ENCODE measurements around the gene BAZ2B. TPM values are rescaled to one million over a fixed set of nuclear protein-coding genes. Genes with fewer than 3 reads are reported as not detected.

BAZ2B gene
- total and polyA plus RNA-seq, 12 donors = 6.8 to 57.2 (median 44.9) TPM

DNA sequence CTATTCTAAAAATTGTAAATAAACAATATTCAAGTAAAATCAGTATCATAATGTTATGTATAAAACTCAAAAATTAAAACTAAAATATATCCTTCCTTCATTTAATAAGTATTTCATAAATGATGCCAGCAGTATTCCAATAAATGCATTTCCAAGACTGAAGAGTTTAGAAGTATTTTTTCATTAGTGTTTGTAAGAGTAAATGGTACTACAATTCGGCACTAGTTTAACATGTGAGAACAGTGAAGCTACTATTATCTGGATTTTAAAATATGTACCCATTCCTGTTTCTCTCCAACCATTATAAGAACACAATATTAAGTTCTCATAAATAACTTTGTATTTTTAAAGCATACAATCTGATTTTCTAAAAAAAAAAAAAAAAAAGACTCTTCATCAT lies 3.3 kb downstream of the BAZ2B start:
- Histone ChIP-seq H3K36me3 (no peaks in the 10 kb centered on the region), H3K9me3 (no peaks in the 10 kb centered on the region), H3K4me3 (peak overlapping the region in 9 of 10 donors; percentile 58 to 81 (median 76)), H3K4me1 (peaks cover 0 to 70% (median 62%) of the 10 kb centered on the region in 9 donors), H3K27ac (peak overlapping the region; percentile 61 to 100 (median 98)), H3K27me3 (no peaks in the 10 kb centered on the region)
- TF ChIP-seq, protein P1, sequence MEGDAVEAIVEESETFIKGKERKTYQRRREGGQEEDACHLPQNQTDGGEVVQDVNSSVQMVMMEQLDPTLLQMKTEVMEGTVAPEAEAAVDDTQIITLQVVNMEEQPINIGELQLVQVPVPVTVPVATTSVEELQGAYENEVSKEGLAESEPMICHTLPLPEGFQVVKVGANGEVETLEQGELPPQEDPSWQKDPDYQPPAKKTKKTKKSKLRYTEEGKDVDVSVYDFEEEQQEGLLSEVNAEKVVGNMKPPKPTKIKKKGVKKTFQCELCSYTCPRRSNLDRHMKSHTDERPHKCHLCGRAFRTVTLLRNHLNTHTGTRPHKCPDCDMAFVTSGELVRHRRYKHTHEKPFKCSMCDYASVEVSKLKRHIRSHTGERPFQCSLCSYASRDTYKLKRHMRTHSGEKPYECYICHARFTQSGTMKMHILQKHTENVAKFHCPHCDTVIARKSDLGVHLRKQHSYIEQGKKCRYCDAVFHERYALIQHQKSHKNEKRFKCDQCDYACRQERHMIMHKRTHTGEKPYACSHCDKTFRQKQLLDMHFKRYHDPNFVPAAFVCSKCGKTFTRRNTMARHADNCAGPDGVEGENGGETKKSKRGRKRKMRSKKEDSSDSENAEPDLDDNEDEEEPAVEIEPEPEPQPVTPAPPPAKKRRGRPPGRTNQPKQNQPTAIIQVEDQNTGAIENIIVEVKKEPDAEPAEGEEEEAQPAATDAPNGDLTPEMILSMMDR (IDR thresholded peaks at IDR 0.05) = no peak
- intact Hi-C loops (cut with DNase I) = loop anchor here in 2 of 10 donors (10.0 kb wide), 3 partner anchors 158 to 192 kb away; no protein-coding TSS in a partner anchor
- DNase-seq = no peak
- WGBS, 2 donors = 24 to 38% methylated on average over 1 of the region's 1 CpG
- no peak for ATAC-seq

DNA sequence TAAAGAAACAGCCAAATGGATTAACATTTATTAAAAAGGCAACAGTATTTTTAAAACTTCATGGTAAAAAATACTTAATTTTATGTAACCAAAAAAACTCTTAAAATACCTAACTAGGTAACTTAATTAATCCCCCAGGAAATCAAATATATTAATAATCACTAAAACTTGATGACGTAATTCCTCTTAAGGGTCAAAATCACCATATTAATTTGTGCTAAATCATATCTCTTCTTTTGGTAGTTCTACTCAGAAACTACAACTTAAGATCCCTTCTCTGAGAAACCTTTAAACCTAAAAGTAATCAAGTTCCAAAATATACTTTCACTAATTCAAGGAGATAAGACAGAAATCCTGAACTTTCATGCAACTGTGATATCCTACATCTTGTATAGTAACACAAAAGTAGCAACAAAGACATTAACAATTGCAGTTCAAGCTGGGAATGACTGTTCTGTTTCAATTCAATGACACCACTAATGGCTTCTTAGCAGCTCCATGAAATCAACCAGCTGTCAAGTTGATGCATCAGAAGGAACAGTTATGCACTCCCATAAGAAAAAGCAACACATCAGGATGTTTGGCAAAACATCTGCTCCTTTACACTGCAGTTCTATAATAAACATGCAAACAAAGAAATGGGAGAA lies 4.0 kb downstream of the BAZ2B start:
- H3K9me3 ChIP-seq = no peaks in the 10 kb centered on the region
- H3K4me1 ChIP-seq = peaks cover 0 to 70% (median 58%) of the 10 kb centered on the region in 9 donors
- ATAC-seq (no peak), DNase-seq (no peak)
- H3K27ac ChIP-seq = peak overlapping the region; percentile 55 to 100 (median 98)
- peak overlapping the region in 7 of 10 donors; percentile 58 to 81 (median 76) for H3K4me3 ChIP-seq
- no peaks in the 10 kb centered on the region for H3K27me3 ChIP-seq
- intact Hi-C loops (cut with DNase I) = loop anchor here in 2 of 10 donors (10.0 kb wide), 3 partner anchors 158 to 192 kb away; no protein-coding TSS in a partner anchor
- WGBS, 2 donors = 40 to 61% methylated on average over 1 of the region's 1 CpG
- no peaks in the 10 kb centered on the region for H3K36me3 ChIP-seq
- TF ChIP-seq, protein P1 (IDR thresholded peaks at IDR 0.05) = no peak

DNA sequence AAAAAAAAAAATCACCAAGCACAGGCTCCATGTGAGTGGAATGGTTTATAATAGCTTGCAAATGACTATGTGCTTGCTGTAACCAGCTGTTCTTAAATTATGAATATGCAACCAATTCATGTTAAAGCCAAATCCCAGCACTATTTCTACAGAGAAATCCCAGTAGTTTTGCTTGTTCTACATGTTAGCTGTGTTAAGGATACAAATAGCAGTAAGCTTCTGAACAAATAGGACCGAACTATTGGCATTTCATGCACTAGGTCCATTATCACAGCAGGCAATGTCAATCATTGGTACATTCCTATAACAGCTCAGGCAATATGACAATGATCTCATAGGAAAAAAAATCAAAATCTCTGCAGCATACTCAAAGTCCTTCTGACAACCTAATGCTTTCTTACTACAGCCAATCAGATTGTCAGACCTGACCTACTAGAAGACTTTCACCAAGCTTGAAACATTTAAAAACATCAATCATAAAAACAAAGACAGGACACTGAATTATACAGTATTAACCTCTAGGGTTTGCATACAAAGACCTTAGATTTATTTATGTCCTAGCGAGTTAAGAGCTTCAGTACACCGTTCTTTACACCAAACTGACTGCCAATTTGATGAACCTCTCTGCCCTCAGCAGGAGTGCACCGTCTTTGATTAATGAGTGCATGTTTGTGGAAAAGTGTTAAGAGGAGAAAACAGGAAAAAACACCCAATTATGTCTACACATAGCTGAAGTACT lies 6.4 kb downstream of the BAZ2B start:
- H3K4me1 ChIP-seq = peaks cover 0 to 88% (median 75%) of the 10 kb centered on the region in 9 donors
- H3K9me3 ChIP-seq = no peaks in the 10 kb centered on the region
- WGBS, 2 donors = 39 to 54% methylated on average over 4 of the region's 4 CpGs
- intact Hi-C loops (cut with DNase I) = loop anchor here in 3 of 10 donors (5.0 to 10.0 kb wide), 4 partner anchors 102 to 195 kb away; partner anchors contain the start of gene MARCHF7 (in 1 of the 3)
- no peaks in the 10 kb centered on the region for H3K36me3 ChIP-seq
- DNase-seq (no peak), ATAC-seq (peak in 1 of 8 donors; percentile 11)
- H3K27ac ChIP-seq = peak overlapping the region in 8 of 10 donors; percentile 0 to 99 (median 48)
- H3K4me3 ChIP-seq = peak overlapping the region in 5 of 10 donors; percentile 4 to 15 (median 12)
- H3K27me3 ChIP-seq = no peaks in the 10 kb centered on the region
- TF ChIP-seq, protein P1 (IDR thresholded peaks at IDR 0.05) = no peak

DNA sequence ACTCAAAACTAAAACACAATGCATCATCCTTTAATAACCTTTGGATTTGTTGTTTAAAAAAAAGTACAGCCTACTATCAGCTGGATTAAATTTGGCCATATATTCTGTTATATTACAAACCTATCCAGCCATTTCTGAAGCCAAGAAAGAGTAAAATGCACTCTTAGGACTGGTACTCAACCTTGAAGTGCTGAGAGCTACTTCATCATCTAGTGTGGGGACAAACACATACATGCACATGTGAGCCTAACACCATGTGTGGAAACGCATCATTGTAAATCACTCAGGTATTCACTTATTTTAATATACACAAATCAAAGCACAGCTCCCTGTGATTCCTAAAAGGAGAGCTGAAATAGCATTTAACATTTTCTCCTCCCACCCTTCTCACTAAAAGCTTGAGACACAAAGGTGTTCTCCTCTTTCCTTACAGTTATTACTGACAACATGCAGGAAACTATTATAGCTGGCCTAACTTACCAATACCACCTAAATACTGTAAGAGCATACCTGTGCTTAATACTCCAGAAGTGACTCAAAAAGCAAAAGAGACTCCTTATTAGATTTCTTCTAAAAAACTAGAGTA lies 7.5 kb downstream of the BAZ2B start:
- H3K27ac ChIP-seq = peak overlapping the region in 5 of 10 donors; percentile 0 to 99 (median 79)
- TF ChIP-seq, protein P1 (IDR thresholded peaks at IDR 0.05) = no peak
- H3K27me3 ChIP-seq = no peaks in the 10 kb centered on the region
- DNase-seq (no peak), ATAC-seq (no peak)
- peaks cover 0 to 94% (median 73%) of the 10 kb centered on the region in 9 donors for H3K4me1 ChIP-seq
- no peaks in the 10 kb centered on the region for H3K9me3 ChIP-seq
- WGBS, 2 donors = 56 to 71% methylated on average over 1 of the region's 1 CpG
- no peak overlapping the region for H3K4me3 ChIP-seq
- intact Hi-C loops (cut with DNase I) = loop anchor here in 1 of 10 donors (5.0 kb wide), 1 partner anchor 103 kb away; the partner anchor contains the start of gene MARCHF7
- no peaks in the 10 kb centered on the region for H3K36me3 ChIP-seq

All from heart right ventricle (tissue), 16 donors.